Thyroid gland (tissue), 4 donors: Measurements from ENCODE around the gene TGFBRAP1.

Experiments
- POLR2A ChIP-seq, 2 donors: fragments of 450-650 bp; IDR thresholded peaks; one replicate each; pipeline ENCODE4 v1.6.1; 2017; ENCODE audit warnings: antibody characterized with exemption in 2 of 2, mild to moderate bottlenecking in 2 of 2, moderate library complexity in 1 of 2
- TF ChIP-seq, protein P1 (sequence below), 6 experiments: fragments of 200-600 bp in 3 of 6; fragments of 450-650 bp in 3 of 6; sonication (generic) in 3 of 6; IDR thresholded peaks; one replicate each; pipeline ENCODE4 v1.5.1; 2016 to 2019; ENCODE audit warnings: antibody characterized with exemption in 6 of 6, mild to moderate bottlenecking in 2 of 6, inconsistent platforms in 1 of 6, moderate library complexity in 1 of 6

DNA sequence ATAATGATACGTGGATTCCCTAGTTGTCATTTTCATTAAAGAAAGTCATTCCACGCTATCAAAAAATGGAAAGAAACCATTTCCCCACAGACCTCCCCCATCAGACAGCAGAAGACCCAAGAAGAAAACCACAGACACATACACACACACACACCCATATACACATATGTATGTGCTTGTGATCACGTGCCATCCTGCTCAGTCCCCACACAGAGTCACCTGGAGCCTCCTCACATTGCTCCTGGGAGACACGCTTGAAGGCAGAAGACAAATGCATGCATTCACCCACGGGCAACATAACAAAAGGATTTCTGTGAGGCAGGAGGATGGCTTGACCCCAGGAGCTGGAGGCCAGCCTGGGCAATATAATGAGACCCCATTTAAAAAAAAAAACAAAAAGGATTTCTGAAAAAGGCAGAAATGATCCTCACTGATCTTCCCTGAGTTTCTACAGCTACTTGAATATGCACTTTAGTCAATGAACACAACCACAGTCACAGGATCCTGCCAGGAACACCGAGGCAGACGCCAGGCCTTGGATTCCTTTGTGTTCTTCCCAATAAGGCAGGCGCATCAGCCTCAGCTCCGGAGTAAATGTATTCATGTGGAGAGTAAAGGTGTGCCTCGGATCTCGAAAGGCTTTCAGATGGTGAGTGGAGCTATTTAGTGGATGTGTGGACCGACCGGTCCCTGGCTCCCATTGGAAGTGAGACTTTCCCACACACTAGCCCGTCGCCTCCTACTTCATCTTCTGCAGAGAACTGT lies 21.0 kb downstream of the TGFBRAP1 start:
- TF ChIP-seq POLR2A (IDR thresholded peaks at IDR 0.05) = no peak
- TF ChIP-seq, protein P1, sequence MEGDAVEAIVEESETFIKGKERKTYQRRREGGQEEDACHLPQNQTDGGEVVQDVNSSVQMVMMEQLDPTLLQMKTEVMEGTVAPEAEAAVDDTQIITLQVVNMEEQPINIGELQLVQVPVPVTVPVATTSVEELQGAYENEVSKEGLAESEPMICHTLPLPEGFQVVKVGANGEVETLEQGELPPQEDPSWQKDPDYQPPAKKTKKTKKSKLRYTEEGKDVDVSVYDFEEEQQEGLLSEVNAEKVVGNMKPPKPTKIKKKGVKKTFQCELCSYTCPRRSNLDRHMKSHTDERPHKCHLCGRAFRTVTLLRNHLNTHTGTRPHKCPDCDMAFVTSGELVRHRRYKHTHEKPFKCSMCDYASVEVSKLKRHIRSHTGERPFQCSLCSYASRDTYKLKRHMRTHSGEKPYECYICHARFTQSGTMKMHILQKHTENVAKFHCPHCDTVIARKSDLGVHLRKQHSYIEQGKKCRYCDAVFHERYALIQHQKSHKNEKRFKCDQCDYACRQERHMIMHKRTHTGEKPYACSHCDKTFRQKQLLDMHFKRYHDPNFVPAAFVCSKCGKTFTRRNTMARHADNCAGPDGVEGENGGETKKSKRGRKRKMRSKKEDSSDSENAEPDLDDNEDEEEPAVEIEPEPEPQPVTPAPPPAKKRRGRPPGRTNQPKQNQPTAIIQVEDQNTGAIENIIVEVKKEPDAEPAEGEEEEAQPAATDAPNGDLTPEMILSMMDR (IDR thresholded peaks at IDR 0.05) = no peak
